NCI-H2171 treated with DMSO at 0.1 percent for 48 hours (cell line): ENCODE results near the gene MAP3K14.
"Not testable (repeated sequence)": the region's sequence is repeated elsewhere in the genome, so short reads cannot be mapped to it uniquely, and the experiment has no call there.

Experiments used
- DNase-seq: peaks from one replicate; lab custom pipeline; 2025; lab: John Stamatoyannopoulos, UW

MAP3K14 gene

GRCh38 chr17:45316434-45317110 lies at the start of gene MAP3K14:
MAP3K14 (minus strand) TSS chr17:45317020; CDS start chr17:45290745, 26,275 bp downstream.
- peak; percentile 46 for DNase-seq

GRCh38 chr17:45366049-45366448 lies 49.2 kb upstream of the MAP3K14 start:
- DNase-seq = no peak

DNA sequence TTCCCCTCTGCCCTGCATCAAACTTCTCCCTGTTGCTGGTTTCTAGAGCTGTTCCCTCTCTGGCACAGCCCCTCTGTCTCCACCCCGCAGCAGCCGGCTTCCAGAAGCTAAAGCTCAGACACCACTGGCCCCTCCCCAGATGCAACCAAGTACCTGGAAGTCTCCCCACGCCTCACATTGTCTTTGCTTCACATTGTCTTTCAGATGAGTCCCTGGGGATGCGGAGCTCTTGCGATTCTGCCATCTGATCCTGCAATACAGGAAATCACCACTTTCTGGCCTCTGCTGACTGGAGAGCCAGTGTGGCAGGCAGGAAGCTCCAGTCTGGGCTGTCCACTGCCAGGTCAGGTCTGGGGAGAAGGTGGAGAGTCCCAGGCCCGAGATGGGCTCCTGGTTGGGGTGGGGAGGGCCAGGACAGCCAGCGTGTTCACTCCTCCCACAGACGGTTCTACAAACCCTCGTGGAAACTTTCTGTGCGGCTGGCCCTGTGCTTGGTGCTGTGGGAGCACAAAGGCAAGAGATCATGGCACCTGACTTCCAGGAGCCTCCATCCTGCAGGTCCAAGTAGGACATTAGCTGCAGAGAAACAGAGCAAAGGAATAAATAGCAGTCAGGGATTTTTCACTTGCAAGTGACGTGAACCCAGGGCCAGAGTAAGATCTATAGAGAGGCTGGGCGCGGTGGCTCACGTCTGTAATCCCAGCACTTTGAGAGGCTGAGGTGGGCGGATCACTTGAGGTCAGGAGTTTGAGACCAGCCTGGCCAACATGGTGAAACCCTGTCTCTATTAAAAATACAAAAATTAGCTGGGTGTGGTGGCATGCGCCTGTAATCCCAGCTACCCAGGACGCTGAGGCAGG lies 47.9 kb upstream of the MAP3K14 start:
- peak; percentile 95 for DNase-seq

DNA sequence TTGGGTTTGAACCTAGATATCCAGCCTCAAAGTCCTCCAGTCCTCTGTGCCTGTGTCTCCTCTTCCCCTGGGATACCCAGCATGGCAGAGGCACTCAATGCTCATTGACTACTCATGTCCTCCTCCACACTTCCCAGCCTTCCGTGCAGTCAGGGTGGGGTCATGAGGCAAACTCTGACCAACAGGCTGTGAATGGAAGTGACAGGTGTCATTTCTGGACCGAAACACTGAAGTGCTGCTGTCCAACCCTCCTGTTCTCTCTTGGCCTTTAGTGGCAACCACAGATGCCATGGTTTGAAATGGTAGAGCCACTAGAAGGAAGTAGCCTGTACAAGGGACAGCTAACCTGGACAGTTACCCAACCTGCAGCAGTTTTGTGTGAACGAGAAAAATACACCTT lies 46.7 kb upstream of the MAP3K14 start:
- no peak for DNase-seq

GRCh38 chr17:45361976-45362375 lies 45.2 kb upstream of the MAP3K14 start:
- no peak for DNase-seq

DNA sequence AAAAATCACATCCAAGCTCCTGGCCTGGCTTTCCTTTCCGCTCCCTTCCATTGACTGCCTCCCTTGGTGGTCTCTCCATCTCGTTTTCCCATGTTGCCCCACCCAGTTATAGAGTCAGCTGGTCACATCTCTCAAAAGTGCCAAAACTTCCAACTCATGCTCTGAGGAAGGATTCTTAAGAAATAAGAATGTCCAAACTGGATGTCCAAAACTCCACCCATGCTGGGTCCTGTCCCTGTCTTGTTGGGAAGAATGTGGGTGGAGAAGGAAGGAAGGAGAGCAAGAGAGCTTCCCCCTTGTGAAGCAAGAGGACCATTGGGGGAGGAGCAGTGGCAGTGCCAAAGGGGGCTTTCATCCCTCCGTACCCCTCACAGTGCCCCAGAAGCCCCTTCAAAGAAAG lies 44.6 kb upstream of the MAP3K14 start:
- DNase-seq = no peak

- no peak for DNase-seq
Observed at GRCh38 chr17:45357364-45357997, 40.7 kb upstream of the MAP3K14 start.

GRCh38 chr17:45355087-45355486 lies 38.3 kb upstream of the MAP3K14 start:
- DNase-seq = no peak

- DNase-seq = no peak
Observed at GRCh38 chr17:45353043-45353442, 36.2 kb upstream of the MAP3K14 start.

- DNase-seq = no peak
Observed at GRCh38 chr17:45351831-45352230, 35.0 kb upstream of the MAP3K14 start.

- DNase-seq = no peak
Observed at GRCh38 chr17:45347444-45347843, 30.6 kb upstream of the MAP3K14 start.

DNA sequence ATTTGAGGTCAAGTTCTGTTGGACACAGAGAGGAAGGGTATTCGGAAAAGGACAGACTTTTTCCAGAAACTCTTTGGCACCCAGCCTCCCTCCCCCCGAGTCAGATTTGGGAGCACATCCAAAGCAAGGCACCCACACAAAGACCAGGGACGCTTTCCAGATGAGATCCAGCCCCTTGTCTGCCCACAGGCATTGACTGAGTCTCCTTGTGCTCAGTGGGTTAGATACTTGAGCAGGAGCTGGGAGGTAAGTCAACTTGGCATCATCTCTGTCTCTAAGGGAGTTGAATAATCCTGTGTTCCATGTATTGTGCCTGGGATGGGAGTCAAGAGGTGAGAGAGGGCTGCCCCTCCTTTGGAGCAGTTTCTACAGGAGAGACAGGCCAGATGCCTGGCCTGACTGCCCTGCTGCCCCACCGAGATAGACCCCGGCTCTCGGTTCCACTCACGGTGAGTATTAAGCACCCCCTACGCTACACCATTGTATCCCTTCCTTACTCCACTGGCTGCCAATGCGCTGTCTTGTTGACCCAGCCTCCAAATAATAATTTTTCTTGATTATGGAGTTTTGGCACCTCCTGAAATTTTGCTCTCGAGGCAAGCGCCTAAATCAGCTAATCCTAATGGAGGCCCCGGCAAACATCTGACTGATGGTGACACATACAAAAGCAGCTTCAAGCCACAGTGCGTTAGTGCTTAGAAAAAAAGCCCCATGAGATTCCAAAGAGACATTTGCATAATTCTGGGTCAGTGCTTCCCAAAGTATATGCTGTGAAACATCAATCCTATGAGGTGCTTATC lies 29.6 kb upstream of the MAP3K14 start:
- no peak for DNase-seq

GRCh38 chr17:45345554-45346215 lies 28.9 kb upstream of the MAP3K14 start:
- no peak for DNase-seq

GRCh38 chr17:45345246-45345553 lies 28.4 kb upstream of the MAP3K14 start:
- no peak for DNase-seq

DNA sequence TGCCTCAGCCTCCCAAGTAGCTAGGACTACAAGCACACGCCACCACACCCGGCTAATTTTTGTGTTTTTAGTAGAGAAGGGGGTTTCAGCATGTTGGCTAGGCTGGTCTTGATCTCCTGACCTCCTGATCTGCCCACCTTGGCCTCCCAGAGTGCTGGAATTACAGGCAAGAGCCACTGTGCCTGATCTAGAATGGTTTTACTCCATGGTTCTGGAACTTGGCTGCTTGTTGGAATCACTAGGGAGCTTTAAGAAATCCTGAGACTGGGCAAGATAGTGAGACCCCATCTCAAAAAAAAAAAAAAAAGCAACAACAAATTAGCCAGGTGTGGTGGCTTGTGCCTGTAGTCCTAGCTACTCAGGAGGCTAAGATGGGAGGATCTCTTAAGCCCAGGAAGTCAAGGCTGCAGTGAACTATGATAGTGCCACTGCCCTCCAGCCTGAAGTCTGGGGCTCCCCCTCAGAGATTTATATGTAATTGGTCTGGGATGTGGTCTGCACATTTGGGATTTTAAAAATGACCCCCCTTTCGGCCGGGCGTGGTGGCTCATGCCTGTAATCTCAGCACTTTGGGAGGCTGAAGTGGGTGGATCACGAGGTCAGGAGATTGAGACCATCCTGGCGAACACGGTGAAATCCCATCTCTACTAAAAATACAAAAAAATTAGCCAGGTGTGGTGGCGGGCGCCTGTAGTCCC lies 27.3 kb upstream of the MAP3K14 start:
- DNase-seq = not testable (repeated sequence)

GRCh38 chr17:45342871-45343526 lies 26.2 kb upstream of the MAP3K14 start:
- no peak for DNase-seq

DNA sequence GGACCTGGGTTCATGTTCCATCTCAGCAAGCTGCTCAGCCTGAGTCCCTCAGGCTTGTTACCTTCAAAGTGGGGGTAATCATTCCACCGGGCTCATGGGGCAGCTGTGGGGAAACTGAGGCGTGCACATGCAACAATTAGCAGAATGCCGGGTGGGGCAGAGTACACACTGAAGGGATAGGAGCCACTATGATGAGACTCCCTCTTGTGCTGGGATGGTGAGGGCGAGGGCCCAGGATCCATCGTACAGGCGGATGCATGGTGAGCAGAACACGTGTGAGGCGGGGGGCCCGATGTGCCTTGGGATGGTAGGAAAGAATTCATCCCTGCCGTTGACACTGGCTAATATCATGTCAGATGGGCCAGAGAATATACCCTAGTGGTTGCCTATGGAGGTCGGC lies 25.5 kb upstream of the MAP3K14 start:
- DNase-seq = no peak

DNA sequence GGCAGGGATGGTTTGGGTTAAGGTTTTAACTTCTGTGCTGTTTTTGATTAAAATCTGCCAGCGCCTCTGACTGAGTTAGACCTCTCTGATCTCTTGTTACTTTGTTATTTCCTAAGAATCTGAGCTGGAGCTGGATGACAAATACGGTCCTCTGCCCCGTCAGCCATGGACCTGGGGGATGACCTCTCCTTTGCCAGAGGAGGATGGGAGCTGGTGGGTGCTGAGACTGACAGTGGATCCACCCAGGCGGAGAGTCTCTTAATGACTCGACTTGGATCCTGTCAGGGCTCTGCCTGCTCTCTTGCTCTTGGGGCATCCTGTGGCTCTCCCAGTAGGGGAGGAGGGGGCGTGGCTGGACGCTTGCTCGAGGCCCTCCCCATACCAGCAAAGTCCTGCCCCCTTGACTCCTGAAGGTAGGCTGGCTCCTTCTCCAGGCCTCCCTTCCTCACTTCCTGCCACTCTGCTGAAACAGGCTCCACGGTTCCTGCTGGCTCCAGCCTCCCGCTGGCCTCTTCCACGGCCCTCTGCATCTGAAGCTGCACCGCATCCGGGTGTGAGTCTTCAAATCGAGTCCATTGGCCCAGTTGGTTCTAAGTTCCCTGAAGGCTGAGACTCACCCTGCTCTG lies 24.8 kb upstream of the MAP3K14 start:
- no peak for DNase-seq

GRCh38 chr17:45339646-45340605 lies 23.1 kb upstream of the MAP3K14 start:
- DNase-seq = no peak
